HG03571 (cell line): ENCODE measurements around the gene KRTAP5-11.
"Not testable (repeated sequence)": the region's sequence is repeated elsewhere in the genome, so short reads cannot be mapped to it uniquely, and the experiment has no call there.

Source experiments
- ATAC-seq: cut with Tn5 transposase; IDR thresholded peaks from one replicate; pipeline ENCODE4 v1.9.1; 2021; ENCODE audit not compliant: unreplicated experiment

KRTAP5-11 gene

DNA sequence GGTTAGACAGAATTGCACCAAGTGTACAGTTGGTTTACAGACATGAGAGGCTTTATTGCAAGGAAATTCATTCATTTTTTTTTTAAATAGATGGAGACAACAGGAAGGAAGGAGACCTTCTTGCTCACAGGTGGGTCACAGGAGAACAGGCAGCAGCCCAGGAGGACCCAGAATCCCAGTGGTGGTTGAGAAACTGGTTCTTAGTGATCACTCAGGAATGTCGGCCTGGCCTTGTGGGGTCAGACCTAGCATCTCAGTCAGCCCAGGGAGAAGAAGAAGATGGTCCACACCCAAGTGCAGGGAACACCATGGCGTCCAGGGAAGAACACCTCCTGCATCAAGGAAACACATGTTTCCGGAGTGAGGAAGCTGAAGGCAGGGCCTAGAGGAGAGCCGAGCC, 849 bp downstream of the KRTAP5-11 start:
- ATAC-seq, result no peak

DNA sequence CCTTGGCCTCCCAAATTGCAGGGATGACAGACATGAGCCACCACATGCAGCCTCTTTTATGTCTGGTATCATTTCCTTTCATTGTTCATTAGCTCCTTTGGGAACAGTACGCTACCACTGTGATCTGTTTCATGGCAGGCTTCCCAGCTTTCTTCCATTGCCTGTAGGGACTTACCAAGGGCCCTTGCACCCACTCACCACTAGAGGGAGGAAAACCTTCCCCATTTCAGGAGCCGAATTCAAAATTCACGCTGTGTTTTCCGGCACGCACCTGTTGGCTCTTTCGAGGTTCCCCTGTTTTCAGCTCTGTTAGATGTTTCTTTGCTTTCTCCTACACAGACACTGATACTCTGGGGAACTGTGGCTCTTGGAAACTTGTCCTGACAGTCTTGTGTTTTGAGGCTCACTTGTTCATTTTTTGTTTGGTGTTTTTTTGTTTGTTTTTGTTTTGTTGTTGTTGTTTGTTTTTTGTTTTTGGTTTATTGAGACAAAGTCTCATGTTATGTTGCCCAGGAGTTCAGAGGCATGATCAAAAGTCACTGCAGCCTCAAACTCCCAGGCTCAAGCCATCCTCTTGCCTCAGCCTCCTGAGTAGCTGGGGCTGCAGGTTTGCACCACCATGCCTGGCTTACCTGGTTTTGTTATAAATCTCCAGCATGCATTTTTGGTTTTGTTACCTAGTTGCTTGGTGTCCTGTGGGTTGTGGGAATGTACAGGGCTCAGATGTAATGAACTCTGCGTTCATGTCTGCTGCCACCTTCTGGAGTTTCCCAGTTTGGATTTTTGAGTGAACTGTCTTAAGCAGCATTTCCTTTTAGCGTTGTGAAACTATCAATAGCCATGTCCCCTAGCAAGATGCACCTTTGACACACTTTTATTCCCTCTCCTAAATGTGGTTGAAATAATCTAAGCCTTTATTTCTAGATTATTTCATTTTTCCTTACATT, 2.3 kb downstream of the KRTAP5-11 start:
- no peak for ATAC-seq

DNA sequence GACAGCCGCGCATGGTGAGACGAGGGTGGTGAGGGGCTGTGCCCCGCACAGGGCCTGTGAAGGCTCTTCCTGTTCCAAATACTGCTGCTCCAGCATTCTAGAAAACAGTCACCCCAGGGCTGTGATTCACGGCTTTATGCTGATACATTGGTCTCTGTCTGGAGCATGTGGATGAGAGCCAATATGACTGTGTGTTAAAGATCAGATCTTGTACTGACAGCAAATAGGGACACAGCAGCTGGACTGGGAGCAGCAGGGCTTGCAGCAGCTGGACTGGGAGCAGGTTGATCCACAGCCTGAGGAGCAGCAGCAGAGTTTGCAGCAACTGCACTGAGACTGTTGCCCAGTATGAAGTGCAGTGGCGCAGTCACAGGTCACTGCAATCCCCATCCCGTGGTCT, 3.2 kb downstream of the KRTAP5-11 start:
- not testable (repeated sequence) for ATAC-seq

DNA sequence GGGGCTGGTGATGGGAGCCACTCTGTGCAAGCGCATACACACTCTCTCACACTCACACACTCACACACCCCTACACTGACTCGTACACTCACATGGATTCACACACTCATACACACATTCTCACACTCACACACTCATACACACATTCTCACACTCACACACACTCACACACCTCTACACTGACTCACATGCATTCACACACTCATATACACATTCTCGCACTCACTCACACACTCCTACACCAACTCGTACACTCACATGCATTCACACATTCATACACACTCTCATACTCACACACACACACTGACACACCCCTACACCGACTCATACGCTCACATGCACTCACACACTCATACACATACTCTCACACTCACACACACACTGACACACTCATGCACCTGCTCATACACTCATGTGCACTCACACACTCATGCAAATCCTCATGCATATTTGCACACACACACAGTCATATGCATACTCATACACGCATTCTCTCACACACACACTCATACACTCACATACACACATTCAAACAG, 5.1 kb downstream of the KRTAP5-11 start:
- no peak for ATAC-seq

DNA sequence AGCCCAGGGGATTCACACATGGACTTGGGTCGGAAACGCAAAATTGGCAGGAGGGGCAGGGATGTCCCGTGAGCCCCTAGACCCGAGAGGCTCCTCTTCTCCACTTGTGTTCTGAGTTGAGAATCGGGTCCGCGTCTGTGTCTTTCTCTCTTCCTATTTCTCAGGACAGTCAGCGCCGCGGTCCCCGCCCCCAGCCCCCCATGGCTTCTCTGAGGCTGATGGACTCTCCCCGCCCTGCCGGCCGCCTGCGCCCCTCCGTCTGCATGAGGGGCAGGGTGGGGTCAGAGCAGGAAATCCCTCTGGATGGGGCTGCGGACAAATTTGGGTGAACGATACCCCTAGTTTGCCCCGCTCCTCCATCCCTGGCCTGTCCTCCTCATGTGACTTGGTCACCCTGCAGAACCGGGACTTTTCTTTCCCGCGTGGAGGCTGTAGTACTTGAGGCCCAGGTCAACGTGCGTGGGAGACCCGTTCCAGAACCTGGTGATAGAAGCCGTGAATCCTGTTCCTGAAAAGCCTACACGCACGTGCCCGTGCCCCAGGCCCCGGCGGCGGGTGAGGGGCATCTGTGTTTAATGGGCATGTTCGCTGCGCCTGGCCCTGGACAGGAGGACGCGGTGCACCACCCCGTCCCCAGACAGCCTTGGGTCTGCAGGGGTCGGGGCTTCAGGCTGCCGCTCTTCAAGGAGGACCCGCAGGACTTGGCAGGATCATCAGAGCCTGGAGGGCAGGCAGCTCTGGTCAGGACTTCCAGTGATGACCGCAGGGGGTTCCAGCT, 5.8 kb downstream of the KRTAP5-11 start:
- ATAC-seq, result not testable (repeated sequence)

DNA sequence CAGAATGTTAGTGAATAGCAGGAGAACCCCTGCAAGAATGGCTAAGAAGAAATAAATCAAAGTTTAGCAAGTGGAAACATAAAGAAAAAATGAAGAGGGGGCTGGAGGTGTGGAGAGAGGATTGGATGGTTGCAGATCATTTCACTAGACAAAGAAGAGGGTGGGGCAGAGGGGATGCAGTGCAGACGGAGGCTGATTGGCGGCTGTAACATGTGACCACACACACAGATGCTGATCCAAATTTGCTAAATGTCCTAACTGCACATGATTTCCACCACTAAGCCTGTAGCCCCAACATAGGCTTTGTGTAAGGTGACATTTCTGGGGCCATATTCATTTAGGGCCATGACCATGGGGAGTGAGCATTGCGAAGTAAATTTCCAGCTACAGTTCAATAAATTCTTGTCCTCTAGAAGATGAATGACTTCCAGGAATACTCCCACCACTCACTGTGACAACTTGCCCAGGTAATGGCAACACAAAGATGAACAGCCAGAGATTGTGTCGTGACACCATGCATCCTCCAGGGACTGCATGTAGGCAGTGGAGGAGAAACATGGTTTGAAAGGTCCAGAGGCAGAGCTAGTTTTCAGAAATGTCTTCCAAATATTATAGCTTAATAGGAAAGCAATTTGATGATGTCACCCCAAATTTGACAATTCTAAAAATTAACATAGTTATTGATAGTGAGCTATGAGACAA, 6.8 kb downstream of the KRTAP5-11 start:
- ATAC-seq, result no peak

DNA sequence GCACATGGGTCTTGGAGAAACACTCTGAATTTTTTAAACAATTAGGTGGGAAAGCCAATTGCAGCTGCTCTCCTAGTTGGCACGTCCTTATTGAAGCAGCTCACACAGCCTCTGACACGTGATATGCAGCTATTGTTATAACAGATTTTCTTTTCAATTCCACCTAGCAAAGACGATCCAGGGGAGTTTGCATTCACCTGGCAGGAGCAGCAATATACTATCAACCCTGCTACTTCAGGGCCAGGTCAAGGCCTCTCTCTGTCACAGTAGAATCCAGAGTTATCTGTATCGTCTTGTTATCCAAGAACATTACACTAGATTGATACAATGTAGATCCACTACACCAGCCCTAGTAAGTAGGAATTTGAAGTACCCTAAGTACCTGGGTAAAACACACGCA, 8.3 kb downstream of the KRTAP5-11 start:
- ATAC-seq, result no peak

DNA sequence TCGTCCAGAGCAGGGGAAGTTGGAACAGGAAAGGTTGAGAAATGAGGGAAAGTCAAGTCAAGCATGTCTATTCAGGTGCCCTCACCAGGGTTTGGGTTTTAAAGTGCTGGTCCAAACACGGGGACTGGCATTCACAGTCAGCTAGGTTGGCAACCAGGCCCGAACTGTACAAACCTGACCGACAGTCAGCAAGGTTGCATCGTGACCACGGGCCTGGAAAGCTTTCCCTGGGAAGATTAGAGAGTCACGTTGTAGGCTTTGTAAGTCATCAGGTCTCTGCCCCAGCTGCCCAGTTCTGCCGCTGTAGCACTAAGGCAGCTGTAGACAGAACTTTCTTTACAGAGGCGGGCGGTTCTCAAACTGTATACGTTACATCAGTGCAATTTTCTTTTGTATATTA, 9.9 kb downstream of the KRTAP5-11 start:
- ATAC-seq, result no peak

DNA sequence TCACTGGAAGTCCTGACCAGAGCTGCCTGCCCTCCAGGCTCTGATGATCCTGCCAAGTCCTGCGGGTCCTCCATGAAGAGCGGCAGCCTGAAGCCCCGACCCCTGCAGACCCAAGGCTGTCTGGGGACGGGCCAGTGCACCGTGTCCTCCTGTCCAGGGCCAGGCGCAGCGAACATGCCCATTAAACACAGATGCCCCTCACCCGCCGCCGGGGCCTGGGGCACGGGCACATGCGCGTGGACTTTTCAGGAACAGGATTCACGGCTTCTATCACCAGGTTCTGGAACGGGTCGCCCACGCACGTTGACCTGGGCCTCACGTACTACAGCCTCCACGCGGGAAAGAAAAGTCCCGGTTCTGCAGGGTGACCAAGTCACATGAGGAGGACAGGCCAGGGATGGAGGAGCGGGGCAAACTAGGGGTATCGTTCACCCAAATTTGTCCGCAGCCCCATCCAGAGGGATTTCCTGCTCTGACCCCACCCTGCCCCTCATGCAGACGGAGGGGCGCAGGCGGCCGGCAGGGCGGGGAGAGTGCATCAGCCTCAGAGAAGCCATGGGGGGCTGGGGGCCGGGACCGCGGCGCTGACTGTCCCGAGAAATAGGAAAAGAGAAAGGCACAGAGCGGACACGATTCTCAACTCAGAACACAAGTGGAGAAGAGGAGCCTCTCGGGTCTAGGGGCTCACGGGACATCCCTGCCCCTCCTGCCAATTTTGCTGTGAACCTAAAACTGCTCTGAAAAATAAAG, 11.4 kb downstream of the KRTAP5-11 start:
- ATAC-seq, result not testable (repeated sequence)

DNA sequence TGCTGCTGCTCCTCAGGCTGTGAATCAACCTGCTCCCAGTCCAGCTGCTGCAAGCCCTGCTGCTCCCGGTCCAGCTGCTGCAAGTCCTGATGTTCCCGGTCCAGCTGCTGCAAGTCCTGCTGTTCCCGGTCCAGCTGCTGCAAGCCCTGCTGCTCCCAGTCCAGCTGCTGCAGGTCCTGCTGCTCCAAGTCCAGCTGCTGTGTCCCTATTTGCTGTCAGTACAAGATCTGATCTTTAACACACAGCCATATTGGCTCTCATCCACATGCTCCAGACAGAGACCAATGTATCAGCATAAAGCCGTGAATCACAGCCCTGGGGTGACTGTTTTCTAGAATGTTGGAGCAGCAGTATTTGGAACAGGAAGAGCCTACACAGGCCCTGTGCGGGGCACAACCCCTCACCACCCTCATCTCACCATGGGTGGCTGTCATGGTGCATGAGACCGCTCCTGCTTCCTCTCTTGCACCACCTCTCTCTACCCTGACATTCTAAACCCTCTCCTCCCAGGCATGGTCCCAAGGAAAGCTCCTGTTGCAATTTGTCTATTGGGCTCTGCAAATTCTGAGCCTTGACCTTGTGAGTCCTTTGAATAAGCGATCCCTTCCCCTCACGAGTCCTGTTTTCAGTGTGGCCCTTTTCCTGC, 13.8 kb downstream of the KRTAP5-11 start:
- ATAC-seq, result no peak

DNA sequence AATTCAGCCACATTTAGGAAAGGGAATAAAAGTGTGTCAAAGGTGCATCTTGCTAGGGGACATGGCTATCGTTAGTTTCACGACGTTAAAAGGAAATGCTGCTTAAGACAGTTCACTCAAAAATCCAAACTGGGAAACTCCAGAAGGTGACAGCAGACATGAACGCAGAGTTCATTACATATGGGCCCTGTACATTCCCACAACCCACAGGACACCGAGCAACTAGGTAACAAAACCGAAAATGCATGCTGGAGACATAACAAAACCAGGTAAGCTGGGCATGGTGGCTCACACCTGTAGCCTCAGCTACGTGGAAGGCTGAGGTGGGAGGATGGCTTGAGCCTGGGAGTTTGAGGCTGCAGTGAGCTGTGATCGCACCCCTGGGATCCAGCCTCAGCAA, 15.0 kb downstream of the KRTAP5-11 start:
- ATAC-seq, result not testable (repeated sequence)

DNA sequence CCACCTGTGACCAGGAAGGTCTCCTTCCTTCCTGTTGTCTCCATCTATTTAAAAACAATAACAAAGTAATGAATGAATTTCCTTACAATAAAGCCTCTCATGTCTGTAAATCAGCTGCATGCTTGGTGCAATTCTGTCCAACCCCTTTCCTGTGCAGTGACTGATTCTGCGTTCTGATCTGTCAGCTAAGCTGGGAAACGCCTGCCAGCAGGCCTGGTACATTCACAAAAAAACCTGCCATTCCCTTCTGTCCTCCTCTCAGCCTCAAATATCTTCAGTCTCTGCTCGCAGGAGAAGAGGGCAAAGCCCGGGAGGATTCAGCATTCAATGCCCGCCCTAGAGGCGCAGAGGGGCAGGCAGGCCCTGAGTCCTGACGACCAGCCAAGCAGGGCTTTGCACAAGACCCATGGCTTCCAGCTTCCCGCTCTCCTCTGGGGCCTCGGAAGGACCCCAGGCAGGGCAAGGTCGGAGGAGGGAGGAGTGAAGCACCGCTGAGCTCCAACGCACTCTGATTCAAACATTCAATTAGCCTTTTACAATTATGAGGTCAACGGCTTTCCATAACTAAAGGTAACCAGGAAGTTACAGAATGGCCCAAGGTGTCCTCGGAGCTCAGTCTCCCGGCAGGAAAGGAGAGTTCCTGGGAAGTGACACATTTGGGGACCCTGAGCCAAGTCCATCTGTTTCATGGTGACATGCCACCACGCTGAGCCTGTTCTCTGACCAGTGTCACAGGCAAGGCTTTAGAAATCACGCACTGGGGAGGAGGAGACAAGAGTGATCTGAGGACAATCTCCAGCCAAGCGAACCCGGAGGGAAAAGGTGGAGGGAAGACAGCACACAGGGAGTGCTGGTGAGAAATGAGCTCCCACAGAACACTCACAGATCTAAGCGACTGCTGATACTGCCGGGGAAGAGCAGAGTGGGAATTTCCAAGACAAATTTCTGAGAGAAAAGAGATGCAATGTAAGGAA, 15.8 kb downstream of the KRTAP5-11 start:
- ATAC-seq, result not testable (repeated sequence)

DNA sequence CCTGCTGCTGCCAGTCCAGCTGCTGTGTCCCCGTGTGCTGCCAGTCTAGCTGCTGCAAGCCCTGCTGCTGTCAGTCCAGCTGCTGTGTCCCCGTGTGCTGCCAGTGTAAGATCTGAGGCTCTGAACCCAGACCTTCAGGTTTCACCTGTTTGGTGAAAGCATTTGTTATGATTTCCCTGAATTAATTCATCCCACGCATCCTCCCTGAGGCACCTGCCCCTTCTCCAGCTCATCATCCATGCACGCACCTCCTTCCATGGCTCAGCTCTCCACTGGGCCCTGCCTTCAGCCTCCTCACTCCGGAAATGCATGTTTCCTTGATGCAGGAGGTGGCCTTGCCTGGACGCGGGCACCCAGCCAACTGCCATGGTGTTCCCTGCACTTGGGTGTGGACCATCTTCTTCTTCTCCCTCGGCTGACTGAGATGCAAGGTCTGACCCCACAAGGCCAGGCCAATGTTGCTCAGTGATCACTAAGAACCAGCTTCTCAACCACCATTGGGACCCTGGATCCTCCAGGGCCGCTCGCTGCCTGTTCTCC, 16.5 kb downstream of the KRTAP5-11 start:
- ATAC-seq, result no peak

DNA sequence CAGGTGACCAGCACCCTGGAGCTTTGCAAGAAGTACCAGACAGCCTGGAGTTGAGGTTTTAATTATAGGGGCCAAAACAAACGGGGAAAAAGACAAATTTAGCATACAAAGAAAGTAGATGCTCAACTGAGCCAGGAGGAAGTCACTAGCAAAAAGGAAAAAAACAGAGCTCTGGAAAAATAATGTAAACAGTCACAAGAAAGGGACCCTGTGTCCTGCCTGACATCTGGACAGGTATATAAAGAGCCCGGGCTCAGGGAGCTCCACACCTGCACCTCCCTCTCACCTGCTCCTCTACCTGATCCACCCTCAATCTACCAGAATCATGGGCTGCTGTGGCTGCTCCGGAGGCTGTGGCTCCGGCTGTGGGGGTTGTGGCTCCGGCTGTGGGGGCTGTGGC, 17.4 kb downstream of the KRTAP5-11 start, which contains the start of gene KRTAP5-10:
KRTAP5-10 (plus strand) TSS at position 301 of the 400 bp plus-strand sequence; CDS start at position 326, 25 bp downstream.
- ATAC-seq, result no peak

DNA sequence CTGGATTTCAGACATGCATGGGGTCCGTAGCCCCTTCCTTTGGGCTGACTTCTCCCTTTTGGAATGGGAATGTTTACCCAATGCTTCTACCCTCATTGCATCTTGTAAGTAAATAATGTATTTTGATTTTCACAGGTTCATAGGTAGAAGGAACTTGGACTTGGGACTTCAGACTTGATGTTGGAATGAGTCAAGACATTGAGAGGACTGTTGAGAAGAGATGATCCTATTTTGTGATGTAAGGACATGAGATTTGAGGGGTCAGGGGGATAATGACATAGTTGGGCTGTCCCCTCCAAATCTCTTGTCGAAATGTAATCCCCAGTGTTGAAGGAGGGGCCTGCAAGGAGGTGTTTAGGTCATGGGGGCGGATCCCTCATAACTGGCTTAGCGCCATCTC, 18.2 kb downstream of the KRTAP5-11 start:
- no peak for ATAC-seq

DNA sequence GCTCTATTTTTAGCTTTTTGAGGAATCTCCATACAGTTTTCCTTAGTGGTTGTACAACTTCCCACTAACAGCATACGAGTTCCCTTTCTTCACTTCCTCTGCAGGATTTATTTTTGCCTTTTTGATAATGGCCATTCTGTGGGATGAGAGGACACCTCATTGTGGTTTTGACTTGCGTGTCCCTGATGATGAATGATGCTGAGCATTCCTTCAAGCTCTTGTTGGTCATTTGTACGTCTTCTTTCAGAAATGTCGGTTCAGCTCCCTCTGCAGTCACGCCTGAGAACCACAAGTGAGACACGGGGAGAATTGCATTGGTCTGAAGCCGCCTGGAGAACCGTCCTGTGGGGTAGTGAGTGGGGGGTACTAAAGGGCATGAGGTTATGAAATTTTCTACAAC, 19.3 kb downstream of the KRTAP5-11 start:
- ATAC-seq, result no peak

DNA sequence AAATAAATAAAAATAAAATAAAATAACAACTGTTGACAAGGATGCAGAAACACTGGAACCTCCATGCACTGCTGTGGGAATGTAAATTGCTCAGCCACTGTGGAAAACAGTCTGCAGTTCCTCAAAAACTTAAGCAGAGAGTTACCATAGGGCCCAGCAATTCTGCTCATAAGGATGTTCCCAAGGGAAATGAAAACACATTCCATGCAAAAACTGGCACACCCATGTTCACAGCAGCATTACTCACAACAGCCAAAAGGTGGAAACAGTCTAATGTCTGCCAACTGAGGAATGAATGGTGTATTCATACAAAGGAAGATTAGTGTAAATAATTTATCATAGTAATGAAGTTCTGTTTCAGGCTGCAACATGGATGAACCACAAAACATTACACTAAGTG, 20.6 kb downstream of the KRTAP5-11 start:
- ATAC-seq, result no peak

DNA sequence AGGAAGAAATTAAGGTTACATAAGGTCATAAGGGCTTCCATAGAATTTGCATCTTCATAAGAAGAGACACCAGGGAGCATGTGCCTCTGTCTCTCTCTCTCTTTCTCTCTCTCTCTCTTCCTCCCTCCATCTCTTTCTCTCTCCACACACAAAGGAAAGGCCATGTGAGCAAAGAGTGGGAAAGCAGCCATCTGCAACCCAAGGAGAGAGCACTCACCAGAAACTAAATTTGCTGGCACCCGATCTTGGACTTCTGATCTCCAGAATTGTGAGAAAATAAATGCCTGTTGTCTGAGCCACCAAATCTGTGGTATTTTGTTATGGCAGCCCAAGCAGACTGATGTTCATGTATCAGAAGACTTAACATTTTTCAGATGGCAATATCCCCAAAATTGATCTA, 23.7 kb downstream of the KRTAP5-11 start:
- ATAC-seq, result no peak
